GM20000 (cell line): ENCODE results near the gene SLFN12L.
"Not testable (repeated sequence)": the region's sequence is repeated elsewhere in the genome, so short reads cannot be mapped to it uniquely, and the experiment has no call there.

ENCODE experiments used
- DNase-seq: peaks from one replicate; pipeline ENCODE4 v3.0.0; 2012; ENCODE audit warnings: low spot score
- CTCF ChIP-seq: IDR thresholded peaks from 2 replicates; pipeline ENCODE4 v1.5.1; 2012; ENCODE audit warnings: mild to moderate bottlenecking, control low read depth; ENCODE audit errors: extremely low read depth, missing control alignments

SLFN12L gene

GRCh38 chr17:35514564-35514963 is 22.9 kb downstream of the SLFN12L start:
- no peak for TF ChIP-seq CTCF
- no peak for DNase-seq

- no peak for TF ChIP-seq CTCF
- DNase-seq, result no peak
These were observed 27.4 kb downstream of the SLFN12L start for GRCh38 chr17:35510052-35510451.

- not testable (repeated sequence) for DNase-seq
These were observed 29.8 kb downstream of the SLFN12L start for GRCh38 chr17:35507714-35508113.

GRCh38 chr17:35499548-35499947 is 37.9 kb downstream of the SLFN12L start:
- no peak for TF ChIP-seq CTCF
- no peak for DNase-seq

- TF ChIP-seq CTCF, result no peak
- no peak for DNase-seq
These were observed 38.9 kb downstream of the SLFN12L start for GRCh38 chr17:35498448-35499178.

GRCh38 chr17:35496451-35497290 is 40.8 kb downstream of the SLFN12L start:
- no peak for TF ChIP-seq CTCF
- DNase-seq, result no peak

- TF ChIP-seq CTCF, result peak; percentile 0
- no peak for DNase-seq
These were observed 44.4 kb downstream of the SLFN12L start for GRCh38 chr17:35493040-35493439.
